Left ventricle myocardium inferior (tissue), 1 donor: ENCODE results near the gene FBXW11. TPM values are rescaled to one million over a fixed set of nuclear protein-coding genes. Genes with fewer than 3 reads are reported as not detected.
"Not testable (repeated sequence)": the region's sequence is repeated elsewhere in the genome, so short reads cannot be mapped to it uniquely, and the experiment has no call there.

Experiments
- DNase-seq: peaks from one replicate; pipeline ENCODE4 v3.0.0-alpha.2; 2020
- H3K27ac ChIP-seq: fragments of 200-600 bp; replicated peaks from 2 replicates; pipeline ENCODE4 v1.8.0; 2021
- H3K27me3 ChIP-seq: fragments of 200-600 bp; 2 replicates; pipeline ENCODE4 v1.8.0; 2021; ENCODE audit warnings: low read depth
- H3K36me3 ChIP-seq: fragments of 200-600 bp; 2 replicates; pipeline ENCODE4 v1.8.0; 2021
- H3K4me1 ChIP-seq: fragments of 200-600 bp; 2 replicates; pipeline ENCODE4 v1.8.0; 2021
- H3K4me3 ChIP-seq: fragments of 200-600 bp; 2 replicates; pipeline ENCODE4 v1.8.0; 2021; ENCODE audit warnings: mild to moderate bottlenecking, moderate library complexity
- H3K9me3 ChIP-seq: fragments of 200-600 bp; replicated peaks from 2 replicates; pipeline ENCODE4 v1.8.0; 2021
- intact Hi-C: fragments of 100-400 bp; cut with micrococcal nuclease; formaldehyde crosslinking; loops from one replicate; pipeline ENCODE4 v1.11.0; 2022
- total RNA-seq: library from RNA; stranded (reverse); fragmentation: NEBNext Ultra II Directional; extraction: Animal tissue kit (Norgen Biotek cat#: 25700); gene quantifications from one replicate; pipeline ENCODE4 v1.2.1, GENCODE V29; 2021
- TF ChIP-seq, protein P1 (sequence below): fragments of 200-600 bp; IDR thresholded peaks from 2 replicates; pipeline ENCODE4 v1.8.0; 2021; ENCODE audit warnings: antibody characterized with exemption, mild to moderate bottlenecking, borderline replicate concordance
- donor health status: DM: no; HTN: yes; CAD: no; lungs with severe emphysema.

FBXW11 gene
- total RNA-seq, 1 donor from 2014 or later: 69.0 TPM

DNA sequence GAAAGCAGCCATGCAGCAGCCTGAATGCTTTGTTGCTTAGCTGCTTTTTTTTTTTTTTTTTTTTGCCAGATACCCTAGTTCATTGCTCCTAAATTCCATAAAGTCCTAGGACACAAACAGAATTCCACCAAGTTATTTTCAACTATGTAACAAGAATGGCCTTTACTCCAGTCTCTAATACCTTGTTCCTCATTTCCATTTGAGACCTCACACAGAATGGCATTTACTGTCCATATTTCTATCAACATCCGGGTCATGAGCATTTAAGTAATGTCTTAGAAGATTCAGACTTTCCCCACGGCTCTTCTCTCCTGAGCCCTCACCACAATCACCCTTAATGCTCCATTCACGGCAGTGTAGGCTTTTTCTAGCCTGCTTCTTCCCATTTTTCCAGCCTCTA is 31.7 kb upstream of the FBXW11 start:
- Histone ChIP-seq H3K36me3 (no peaks in the 10 kb centered on the region), H3K4me3 (no peak overlapping the region), H3K4me1 (peaks cover 10% of the 10 kb centered on the region), H3K27ac (no peak overlapping the region), H3K27me3 (no peaks in the 10 kb centered on the region), H3K9me3 (no peaks in the 10 kb centered on the region)
- TF ChIP-seq, protein P1, sequence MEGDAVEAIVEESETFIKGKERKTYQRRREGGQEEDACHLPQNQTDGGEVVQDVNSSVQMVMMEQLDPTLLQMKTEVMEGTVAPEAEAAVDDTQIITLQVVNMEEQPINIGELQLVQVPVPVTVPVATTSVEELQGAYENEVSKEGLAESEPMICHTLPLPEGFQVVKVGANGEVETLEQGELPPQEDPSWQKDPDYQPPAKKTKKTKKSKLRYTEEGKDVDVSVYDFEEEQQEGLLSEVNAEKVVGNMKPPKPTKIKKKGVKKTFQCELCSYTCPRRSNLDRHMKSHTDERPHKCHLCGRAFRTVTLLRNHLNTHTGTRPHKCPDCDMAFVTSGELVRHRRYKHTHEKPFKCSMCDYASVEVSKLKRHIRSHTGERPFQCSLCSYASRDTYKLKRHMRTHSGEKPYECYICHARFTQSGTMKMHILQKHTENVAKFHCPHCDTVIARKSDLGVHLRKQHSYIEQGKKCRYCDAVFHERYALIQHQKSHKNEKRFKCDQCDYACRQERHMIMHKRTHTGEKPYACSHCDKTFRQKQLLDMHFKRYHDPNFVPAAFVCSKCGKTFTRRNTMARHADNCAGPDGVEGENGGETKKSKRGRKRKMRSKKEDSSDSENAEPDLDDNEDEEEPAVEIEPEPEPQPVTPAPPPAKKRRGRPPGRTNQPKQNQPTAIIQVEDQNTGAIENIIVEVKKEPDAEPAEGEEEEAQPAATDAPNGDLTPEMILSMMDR: no peak
- intact Hi-C loops: loop anchor here (2.0 kb wide), 1 partner anchor 125 kb away; no protein-coding TSS in a partner anchor
- DNase-seq: no peak

DNA sequence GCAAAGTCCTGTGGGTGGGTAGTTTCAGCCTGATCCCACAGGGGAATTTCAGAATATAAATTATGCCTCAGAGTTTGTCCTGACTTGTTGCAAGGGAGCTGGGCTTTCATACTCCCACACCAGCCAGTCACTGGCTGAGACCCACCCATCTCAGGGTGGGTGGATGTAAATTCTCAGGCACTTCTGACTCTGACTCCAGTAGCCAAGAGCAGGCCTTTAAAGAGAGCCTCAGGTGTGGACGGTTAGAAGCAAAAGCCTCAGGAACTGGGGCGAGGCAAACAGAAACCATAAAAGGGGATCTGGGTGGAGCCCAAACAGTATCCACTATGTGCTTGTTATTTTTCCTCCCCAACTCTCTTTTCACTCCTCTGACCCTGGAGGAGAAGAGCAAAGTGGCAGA is 28.6 kb upstream of the FBXW11 start:
- Histone ChIP-seq H3K9me3 (no peaks in the 10 kb centered on the region), H3K27me3 (no peaks in the 10 kb centered on the region), H3K36me3 (no peaks in the 10 kb centered on the region), H3K4me3 (no peak overlapping the region), H3K27ac (no peak overlapping the region), H3K4me1 (peaks cover 3% of the 10 kb centered on the region)
- TF ChIP-seq, protein P1: no peak
- no peak for DNase-seq
- intact Hi-C loops: no loop called here

DNA sequence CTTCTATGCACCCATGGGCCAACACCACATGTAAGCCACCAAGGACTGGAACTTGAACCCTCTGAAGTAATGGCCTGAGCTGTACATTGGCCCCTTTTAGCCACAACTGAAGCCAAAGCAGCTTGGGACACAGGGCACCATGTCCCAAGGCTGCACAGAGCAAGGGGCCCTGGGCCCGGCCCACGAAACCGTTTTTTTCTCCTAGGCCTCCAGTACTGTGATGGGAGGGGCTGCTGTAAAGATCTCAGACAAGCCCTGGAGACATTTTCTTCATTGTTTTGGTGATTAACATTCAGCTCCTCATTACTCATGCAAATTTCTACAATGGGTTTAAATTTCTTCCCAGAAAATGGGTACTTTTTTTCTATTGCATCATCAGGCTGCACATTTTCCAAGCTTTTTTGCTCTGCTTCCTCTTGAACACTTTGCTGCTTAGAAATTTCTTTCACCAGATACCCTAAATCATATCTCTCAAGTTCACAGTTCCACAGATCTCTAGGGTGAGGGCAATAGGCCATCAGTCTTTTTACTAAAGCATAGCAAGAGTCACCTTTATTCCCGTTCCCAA is 25.5 kb upstream of the FBXW11 start:
- no peaks in the 10 kb centered on the region for H3K27me3 ChIP-seq
- no peak for DNase-seq
- no peaks in the 10 kb centered on the region for H3K9me3 ChIP-seq
- no peaks in the 10 kb centered on the region for H3K36me3 ChIP-seq
- H3K4me1 ChIP-seq: no peaks in the 10 kb centered on the region
- TF ChIP-seq, protein P1: no peak
- intact Hi-C loops: no loop called here
- no peak overlapping the region for H3K27ac ChIP-seq
- H3K4me3 ChIP-seq: no peak overlapping the region

DNA sequence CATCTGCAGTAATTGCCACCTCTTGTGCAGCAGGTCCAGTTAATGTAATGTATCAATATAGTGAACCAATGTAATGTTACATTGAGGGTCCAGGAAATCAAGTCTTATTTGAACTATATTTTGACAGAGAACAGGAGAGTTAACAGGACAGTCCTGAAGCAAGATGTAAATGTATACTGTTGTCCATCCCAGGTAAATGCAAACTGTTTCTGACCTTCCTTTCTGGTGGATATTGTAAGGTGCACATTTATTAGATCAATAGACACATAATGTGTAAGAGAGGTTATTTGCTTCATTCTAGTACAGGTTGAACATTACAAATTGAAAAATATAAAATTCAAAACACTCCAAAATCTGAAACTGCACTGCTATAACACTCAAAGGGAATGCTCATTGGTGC is 23.4 kb upstream of the FBXW11 start:
- Histone ChIP-seq H3K4me1 (no peaks in the 10 kb centered on the region), H3K27me3 (no peaks in the 10 kb centered on the region), H3K27ac (no peak overlapping the region), H3K9me3 (no peaks in the 10 kb centered on the region), H3K36me3 (no peaks in the 10 kb centered on the region), H3K4me3 (no peak overlapping the region)
- TF ChIP-seq, protein P1: no peak
- DNase-seq: no peak
- intact Hi-C loops: no loop called here

DNA sequence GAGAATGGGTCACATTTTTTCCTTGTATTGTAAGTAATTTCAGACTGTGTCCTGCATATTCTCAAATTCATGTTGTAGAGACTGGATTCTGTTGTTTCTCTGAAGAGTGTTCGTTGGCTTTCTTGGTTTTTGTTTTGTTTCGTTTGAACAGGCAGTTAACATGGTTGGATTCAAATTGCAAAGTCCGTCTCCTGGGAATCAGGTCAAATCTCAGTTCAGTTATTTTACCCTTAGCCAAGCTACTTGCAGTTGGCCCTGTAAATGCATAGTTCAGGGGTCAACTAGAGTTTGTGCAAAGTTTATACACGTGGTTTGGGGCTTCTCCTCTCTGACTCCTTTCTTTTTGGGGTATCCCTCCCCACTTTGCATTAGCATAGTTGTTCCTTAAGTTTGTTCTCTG is 21.7 kb upstream of the FBXW11 start:
- TF ChIP-seq, protein P1: no peak
- Histone ChIP-seq H3K9me3 (no peaks in the 10 kb centered on the region), H3K4me1 (no peaks in the 10 kb centered on the region), H3K4me3 (no peak overlapping the region), H3K27me3 (no peaks in the 10 kb centered on the region), H3K27ac (no peak overlapping the region), H3K36me3 (no peaks in the 10 kb centered on the region)
- intact Hi-C loops: no loop called here
- DNase-seq: no peak

DNA sequence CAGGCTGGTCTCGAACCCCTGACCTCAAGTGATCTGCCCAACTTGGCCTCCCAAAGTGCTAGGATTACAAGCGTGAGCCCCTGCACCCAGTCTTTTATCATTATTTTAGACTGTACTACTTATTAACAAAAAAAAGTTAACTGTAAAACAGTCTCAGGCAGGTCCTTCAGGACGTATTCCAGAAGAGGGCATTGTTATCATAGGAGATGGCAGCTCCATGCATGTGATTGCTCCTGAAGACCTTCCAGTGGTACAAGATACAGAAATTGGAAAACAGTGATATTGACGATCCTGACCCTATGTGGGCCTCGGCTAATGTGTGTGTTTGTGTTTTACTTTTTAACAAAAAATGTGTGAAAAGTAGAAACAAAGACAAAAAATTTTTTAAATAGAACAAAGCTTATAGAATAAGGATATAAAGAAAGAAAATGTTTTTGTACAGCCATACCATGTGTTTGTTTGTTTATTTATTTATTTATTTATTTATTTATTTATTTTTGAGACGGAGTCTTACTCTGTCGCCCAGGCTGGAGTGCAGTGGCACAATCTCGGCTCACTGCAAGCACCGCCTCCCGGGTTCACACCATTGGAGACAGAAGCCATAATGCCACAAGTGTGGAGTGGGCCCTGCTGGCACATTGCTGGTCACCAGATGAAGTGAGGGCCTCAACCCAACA is 13.8 kb upstream of the FBXW11 start:
- intact Hi-C loops, H3K27ac ChIP-seq: not testable (repeated sequence)

More for the DNA sequence above, 13.8 kb upstream of the FBXW11 start:
- H3K4me3 ChIP-seq, H3K36me3 ChIP-seq, H3K9me3 ChIP-seq, H3K4me1 ChIP-seq, DNase-seq, H3K27me3 ChIP-seq: not testable (repeated sequence)
